HG03354 (cell line): ENCODE results near the gene MSI2.
"Not testable (repeated sequence)": the region's sequence is repeated elsewhere in the genome, so short reads cannot be mapped to it uniquely, and the experiment has no call there.

Source experiments
- ATAC-seq: cut with Tn5 transposase; IDR thresholded peaks from one replicate; pipeline ENCODE4 v1.9.1; 2021; ENCODE audit warnings: mild to moderate bottlenecking; ENCODE audit not compliant: unreplicated experiment, poor library complexity, severe bottlenecking

MSI2 gene

GRCh38 chr17:57255776-57256681, at the start of gene MSI2:
Gene MSI2, plus strand, starts transcription at chr17:57256523. Its CDS starts 220 bp downstream, at chr17:57256743.
- ATAC-seq, result peak; percentile 59

DNA sequence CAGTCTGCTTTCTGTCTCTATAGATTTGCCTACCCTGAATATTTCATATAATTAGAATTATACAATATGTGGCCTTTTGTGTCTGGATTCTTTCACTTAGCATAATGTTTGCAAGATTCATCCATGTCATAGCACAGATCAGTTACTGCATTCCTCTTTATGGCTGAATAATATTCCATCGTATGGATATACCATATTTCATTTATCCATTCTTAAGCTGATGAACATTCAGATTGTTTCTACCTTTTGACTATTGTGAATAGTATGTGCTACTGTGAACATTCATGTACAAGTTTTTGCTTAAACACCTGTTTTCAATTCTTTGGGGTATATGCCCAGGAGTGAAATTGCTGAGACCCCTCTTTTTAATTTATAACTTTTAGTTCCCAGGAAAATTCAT, 49.4 kb upstream of the MSI2 start:
- ATAC-seq, result no peak

DNA sequence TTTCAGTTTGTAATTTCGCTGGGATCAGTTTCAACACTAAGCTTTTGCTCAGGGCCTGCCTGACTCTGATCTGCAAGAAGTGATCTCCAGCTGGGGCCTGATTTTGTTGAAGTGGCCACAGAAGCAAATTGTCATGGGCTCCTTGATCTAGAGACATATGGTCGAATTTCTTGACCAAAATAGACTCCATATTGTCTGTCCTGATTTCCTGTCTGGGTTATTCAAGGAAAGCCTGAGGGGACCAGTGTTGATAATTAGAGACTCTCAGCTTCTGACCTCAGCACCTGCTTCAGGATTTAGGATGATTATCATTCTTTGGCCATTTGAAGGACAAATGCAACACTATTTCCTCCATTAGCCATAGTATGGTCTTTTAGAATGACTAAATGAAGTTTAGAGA, 48.9 kb upstream of the MSI2 start:
- ATAC-seq, result no peak

- no peak for ATAC-seq
These were observed 46.1 kb upstream of the MSI2 start for GRCh38 chr17:57210224-57210553.

DNA sequence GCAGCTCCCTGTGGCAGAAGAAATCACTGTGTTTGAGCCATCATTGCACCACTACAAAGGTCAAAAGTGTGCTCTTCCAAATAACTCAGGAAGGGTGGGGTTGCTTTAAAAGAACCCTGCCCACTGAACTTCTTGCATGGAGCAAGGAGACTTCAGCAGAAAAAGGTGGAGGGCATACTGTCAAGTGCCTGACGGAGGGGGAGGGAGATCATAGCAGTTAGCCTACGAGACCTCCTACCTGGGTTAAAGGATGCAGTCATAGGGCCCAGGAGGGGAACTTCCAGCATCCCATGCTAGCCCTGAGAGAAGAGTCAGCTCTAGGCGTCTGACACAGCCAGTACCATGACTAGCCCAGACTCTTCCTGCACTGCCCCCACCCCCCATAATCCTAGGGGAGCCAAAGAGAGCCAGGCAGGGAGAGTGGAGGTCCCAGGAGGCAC, 45.3 kb upstream of the MSI2 start:
- no peak for ATAC-seq

- ATAC-seq, result no peak
These were observed 44.8 kb upstream of the MSI2 start for GRCh38 chr17:57211543-57211942.

- ATAC-seq, result no peak
These were observed 43.0 kb upstream of the MSI2 start for GRCh38 chr17:57213180-57213825.

DNA sequence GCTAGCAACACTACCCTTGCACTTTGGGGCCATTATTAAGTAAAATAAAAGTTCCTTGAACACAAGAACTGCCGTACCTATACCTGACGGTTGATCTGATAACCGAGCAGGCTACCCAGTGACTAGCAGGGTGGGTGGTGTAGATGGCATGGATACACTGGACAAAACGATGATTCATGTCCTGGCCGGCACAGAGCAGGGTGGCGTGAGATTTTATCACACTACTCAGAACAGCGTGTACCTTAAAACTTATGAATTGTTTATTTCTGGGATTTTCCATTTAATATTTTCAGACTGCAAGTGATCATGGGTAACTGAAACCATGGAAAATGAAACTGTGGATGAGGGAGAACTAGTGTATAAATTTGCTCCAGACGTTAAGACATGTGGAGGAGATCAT, 41.0 kb upstream of the MSI2 start:
- ATAC-seq, result no peak

- no peak for ATAC-seq
These were observed 34.7 kb upstream of the MSI2 start for GRCh38 chr17:57221366-57222350.

DNA sequence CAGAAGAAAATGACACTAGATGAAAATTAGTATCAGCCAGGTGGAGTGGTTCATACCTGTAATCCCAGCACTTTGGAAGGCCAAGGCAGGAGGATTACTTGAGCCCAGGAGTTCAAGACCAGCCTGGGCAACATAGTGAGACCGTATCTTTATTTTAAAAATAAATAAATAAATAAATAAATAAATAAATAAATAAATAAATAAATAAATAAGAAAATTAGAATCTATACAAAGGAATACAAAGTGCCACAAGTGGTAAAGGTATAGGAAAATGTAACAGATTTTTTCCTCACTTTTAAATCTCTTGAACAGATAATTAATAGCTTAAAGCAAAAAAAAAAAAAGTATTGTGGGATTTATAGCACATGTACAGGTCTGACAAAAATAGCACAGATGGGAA, 33.9 kb upstream of the MSI2 start:
- ATAC-seq, result not testable (repeated sequence)

DNA sequence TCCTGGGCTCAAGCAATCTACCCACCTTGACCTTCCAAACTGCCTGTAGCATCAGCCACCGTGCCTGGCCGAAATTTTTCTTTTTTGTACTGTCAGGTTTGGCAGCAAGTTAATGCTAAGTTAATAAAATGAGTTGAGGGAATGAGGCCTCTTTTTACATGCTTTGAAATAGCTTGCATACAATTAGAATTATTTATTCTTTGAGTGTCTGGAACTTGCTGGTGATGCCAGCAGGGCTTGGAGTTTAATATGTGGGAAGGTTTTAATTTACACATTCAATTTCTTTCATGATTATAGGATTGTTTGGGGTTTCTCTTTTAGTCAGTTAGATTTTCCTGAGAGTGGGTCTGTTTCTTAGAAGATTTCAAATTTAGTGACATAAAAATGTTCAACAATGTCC, 31.2 kb upstream of the MSI2 start:
- no peak for ATAC-seq

DNA sequence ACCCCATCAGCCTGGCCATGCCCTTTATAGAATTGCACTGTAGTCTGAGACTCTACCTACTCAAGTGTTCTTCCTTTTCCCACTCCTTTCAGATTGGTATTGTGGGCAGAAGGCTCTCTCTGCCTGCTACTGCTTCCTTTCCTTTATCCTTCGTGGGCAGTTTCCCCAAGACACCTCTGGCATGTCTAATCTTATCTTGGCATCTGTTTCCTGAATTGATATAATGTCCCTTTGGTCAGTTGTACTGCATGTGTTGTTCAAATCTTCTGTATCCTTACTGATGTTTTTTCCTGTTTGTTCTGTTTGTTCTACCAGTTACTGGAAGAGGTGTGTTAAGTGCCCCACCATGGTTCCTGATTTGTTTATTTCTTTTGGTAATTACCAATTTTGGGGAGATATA, 29.5 kb upstream of the MSI2 start:
- ATAC-seq, result no peak

- no peak for ATAC-seq
These were observed 27.4 kb upstream of the MSI2 start for GRCh38 chr17:57228911-57229310.

DNA sequence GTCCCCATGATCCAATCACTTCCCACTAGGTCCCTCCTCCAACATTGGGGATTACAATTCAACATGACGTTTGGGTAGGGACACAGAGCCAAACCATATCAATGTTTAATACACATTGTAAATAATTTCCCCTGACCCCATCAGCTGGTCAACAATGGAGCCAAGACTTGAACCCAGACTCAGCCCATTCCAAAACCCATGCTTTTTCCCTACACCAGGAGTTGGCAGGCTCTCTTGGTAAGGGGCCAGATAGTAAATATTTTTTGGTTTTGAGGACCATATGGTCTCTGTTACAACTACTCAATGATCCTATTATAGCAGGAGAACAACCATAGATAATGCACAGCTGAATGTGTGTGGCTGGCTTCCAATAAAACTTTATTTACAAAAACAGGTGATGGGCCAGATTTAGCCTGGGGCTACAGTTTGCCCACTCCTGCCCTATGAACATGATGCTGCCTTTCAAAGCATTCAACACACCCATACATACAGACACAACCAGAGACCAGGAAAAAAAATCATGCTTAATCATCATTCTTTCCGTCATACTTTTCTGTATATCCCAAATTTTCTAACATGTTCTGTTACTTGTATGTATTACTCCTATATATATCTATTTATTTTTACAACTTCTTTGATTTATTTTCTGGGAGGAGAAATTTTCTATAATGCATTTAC, 22.1 kb upstream of the MSI2 start:
- no peak for ATAC-seq

GRCh38 chr17:57234739-57235092, 21.6 kb upstream of the MSI2 start:
- no peak for ATAC-seq

- no peak for ATAC-seq
These were observed 21.2 kb upstream of the MSI2 start for GRCh38 chr17:57235124-57235523.

DNA sequence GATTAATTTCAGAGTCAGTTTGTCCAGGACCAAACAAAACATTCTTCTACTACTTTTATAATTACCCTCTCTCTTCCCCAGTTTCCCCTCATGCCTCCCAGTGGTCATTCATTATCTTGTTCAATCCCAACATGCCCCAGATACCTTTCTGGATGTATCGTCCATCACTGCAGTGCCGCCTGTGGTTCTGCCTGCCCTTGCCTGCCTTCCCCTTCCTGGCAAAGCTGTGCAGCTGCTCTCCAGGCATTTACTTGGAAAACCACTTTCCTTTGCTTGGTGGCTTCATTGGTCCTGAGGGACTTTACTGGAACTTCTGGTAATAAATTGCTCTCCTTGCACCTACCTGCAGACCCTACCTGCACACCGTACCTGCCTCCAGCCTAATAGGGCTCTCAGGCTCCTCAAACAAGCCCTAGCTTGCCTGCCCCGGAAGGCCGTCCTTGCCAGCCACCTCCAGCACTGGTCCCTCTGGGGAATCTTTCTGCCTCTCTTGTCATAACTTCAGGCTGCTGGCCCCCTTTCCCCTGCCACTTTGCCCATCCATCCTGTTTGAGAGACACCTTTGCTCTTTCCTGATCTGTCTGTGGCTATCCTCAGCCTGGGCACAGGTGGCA, 19.5 kb upstream of the MSI2 start:
- no peak for ATAC-seq

DNA sequence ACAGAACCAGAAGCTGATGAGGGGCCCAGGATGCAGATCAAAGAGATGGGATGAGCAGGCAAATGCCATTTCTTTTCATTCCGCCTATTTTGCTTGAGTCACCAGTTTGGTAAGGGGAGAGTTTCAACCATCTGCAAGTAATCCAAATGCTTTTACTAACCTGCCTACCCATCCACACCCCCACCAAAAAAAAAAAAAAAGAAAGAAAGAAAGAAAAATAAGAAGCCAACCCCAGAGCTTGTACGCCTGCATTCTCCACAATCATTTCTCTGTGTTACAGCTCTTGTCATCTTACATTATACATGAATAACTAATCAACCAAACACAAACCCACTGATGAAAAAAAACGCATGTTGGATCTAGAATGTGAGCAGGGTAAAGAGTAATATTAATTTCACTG, 15.7 kb upstream of the MSI2 start:
- ATAC-seq, result no peak

DNA sequence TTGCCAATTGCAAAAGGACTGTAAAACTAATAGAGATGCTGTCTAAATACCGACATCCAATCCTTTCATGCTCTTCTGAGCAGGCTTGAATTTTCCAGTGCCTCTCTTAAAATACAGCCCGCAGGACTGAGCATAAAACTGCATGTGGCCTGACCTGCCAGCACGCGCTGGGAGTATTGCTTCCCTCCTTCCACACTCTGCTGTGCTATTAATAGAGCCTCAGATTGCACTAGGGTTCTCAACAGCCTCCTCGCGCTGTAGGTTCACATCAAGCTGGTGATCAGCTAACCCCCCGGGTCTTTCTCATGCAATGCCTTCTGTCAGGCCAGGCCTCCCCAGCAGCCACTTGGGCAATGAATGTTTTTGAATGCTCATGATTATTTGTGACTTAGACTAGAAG, 14.2 kb upstream of the MSI2 start:
- no peak for ATAC-seq
